NT2/D1 (cell line): ENCODE data around the gene PLA2G2F.

Experiments used
- DNase-seq: peaks from one replicate; pipeline ENCODE4 v3.0.0-alpha.2; 2011; ENCODE audit warnings: low read depth, low spot score
- H3K27me3 ChIP-seq: 2 replicates; pipeline ENCODE4 v1.6.0; 2011; ENCODE audit warnings: mild to moderate bottlenecking; ENCODE audit not compliant: insufficient read length, insufficient read depth
- H3K36me3 ChIP-seq: 2 replicates; pipeline ENCODE4 v1.6.1; 2011; ENCODE audit warnings: mild to moderate bottlenecking, low read length, mixed read lengths; ENCODE audit not compliant: insufficient read depth, insufficient read length
- H3K4me1 ChIP-seq: 2 replicates; pipeline ENCODE4 v1.5.1; 2011; ENCODE audit not compliant: insufficient read depth, insufficient read length
- H3K4me3 ChIP-seq: 2 replicates; pipeline ENCODE4 v1.5.1; 2011; ENCODE audit warnings: low read depth; ENCODE audit not compliant: insufficient read length
- H3K9ac ChIP-seq: 2 replicates; pipeline ENCODE4 v1.6.0; 2011; ENCODE audit warnings: low read depth; ENCODE audit not compliant: insufficient read length
- H3K9me3 ChIP-seq: 2 replicates; pipeline ENCODE4 v1.5.1; 2011; ENCODE audit warnings: mild to moderate bottlenecking, low read length; ENCODE audit not compliant: insufficient read depth
- SUZ12 ChIP-seq: IDR thresholded peaks from 2 replicates; pipeline ENCODE4 v1.6.1; 2011; ENCODE audit not compliant: insufficient read length, insufficient read depth; ENCODE audit errors: extremely low read depth
- YY1 ChIP-seq: IDR thresholded peaks from 2 replicates; pipeline ENCODE4 v1.6.1; 2011; ENCODE audit not compliant: insufficient read length, insufficient read depth
- ZNF274 ChIP-seq: IDR thresholded peaks from 2 replicates; pipeline ENCODE4 v1.6.1; 2011; ENCODE audit warnings: mild to moderate bottlenecking, low read depth, low read length

PLA2G2F gene

GRCh38 chr1:20095564-20096434 is 43.3 kb upstream of the PLA2G2F start:
- no peak overlapping the region for H3K9ac ChIP-seq
- H3K4me1 ChIP-seq: no peaks in the 10 kb centered on the region
- H3K9me3 ChIP-seq: peaks cover 42% of the 10 kb centered on the region
- H3K4me3 ChIP-seq: no peak overlapping the region
- H3K36me3 ChIP-seq: no peaks in the 10 kb centered on the region
- DNase-seq: no peak
- H3K27me3 ChIP-seq: peaks cover 4% of the 10 kb centered on the region
- no peak for TF ChIP-seq SUZ12
- TF ChIP-seq ZNF274: no peak
- TF ChIP-seq YY1: no peak

GRCh38 chr1:20096840-20097447 is 42.2 kb upstream of the PLA2G2F start:
- peaks cover 42% of the 10 kb centered on the region for H3K9me3 ChIP-seq
- H3K9ac ChIP-seq: no peak overlapping the region
- DNase-seq: no peak
- TF ChIP-seq SUZ12 (no peak), ZNF274 (no peak), YY1 (no peak)
- H3K27me3 ChIP-seq: peaks cover 4% of the 10 kb centered on the region
- H3K36me3 ChIP-seq: no peaks in the 10 kb centered on the region
- no peaks in the 10 kb centered on the region for H3K4me1 ChIP-seq
- no peak overlapping the region for H3K4me3 ChIP-seq

GRCh38 chr1:20099533-20099932 is 39.6 kb upstream of the PLA2G2F start:
- Histone ChIP-seq H3K27me3 (no peaks in the 10 kb centered on the region), H3K4me1 (no peaks in the 10 kb centered on the region), H3K4me3 (no peak overlapping the region), H3K36me3 (no peaks in the 10 kb centered on the region), H3K9me3 (peaks cover 37% of the 10 kb centered on the region), H3K9ac (no peak overlapping the region)
- no peak for DNase-seq
- TF ChIP-seq YY1: no peak
- no peak for TF ChIP-seq ZNF274
- no peak for TF ChIP-seq SUZ12

- Histone ChIP-seq H3K27me3 (no peaks in the 10 kb centered on the region), H3K4me3 (no peak overlapping the region), H3K9ac (no peak overlapping the region), H3K4me1 (no peaks in the 10 kb centered on the region), H3K36me3 (no peaks in the 10 kb centered on the region), H3K9me3 (peaks cover 30% of the 10 kb centered on the region)
- TF ChIP-seq ZNF274 (no peak), YY1 (no peak), SUZ12 (no peak)
- DNase-seq: no peak
Measured at GRCh38 chr1:20100632-20101355, 38.3 kb upstream of the PLA2G2F start.

- DNase-seq: no peak
- no peak for TF ChIP-seq SUZ12
- TF ChIP-seq YY1: no peak
- TF ChIP-seq ZNF274: no peak
- peaks cover 9% of the 10 kb centered on the region; the same call in 1 of the 2 replicates for H3K9me3 ChIP-seq
- no peaks in the 10 kb centered on the region for H3K36me3 ChIP-seq
- no peak overlapping the region for H3K9ac ChIP-seq
- no peaks in the 10 kb centered on the region for H3K27me3 ChIP-seq
- H3K4me3 ChIP-seq: no peak overlapping the region
- no peaks in the 10 kb centered on the region for H3K4me1 ChIP-seq
Measured at GRCh38 chr1:20102875-20103274, 36.2 kb upstream of the PLA2G2F start.

GRCh38 chr1:20105856-20106255 is 33.3 kb upstream of the PLA2G2F start:
- no peak for DNase-seq
- no peaks in the 10 kb centered on the region for H3K9me3 ChIP-seq
- TF ChIP-seq ZNF274: no peak
- TF ChIP-seq SUZ12: no peak
- TF ChIP-seq YY1: no peak

GRCh38 chr1:20107351-20107750 is 31.8 kb upstream of the PLA2G2F start:
- H3K9me3 ChIP-seq: no peaks in the 10 kb centered on the region
- no peaks in the 10 kb centered on the region for H3K4me1 ChIP-seq
- H3K27me3 ChIP-seq: no peaks in the 10 kb centered on the region
- H3K36me3 ChIP-seq: no peaks in the 10 kb centered on the region
- H3K9ac ChIP-seq: no peak overlapping the region
- H3K4me3 ChIP-seq: no peak overlapping the region
- TF ChIP-seq SUZ12: no peak
- DNase-seq: no peak

More at GRCh38 chr1:20105856-20106255, 33.3 kb upstream of the PLA2G2F start:
- Histone ChIP-seq H3K36me3 (no peaks in the 10 kb centered on the region), H3K4me1 (no peaks in the 10 kb centered on the region), H3K9ac (no peak overlapping the region), H3K27me3 (no peaks in the 10 kb centered on the region), H3K4me3 (no peak overlapping the region)
